ENCODE measurements around the gene ABL2. TPM values are rescaled to one million over a fixed set of nuclear protein-coding genes. Genes with fewer than 3 reads are reported as not detected.

ABL2 gene
- total RNA-seq, 1 donor from 2014 or later, result 6.7 TPM

DNA sequence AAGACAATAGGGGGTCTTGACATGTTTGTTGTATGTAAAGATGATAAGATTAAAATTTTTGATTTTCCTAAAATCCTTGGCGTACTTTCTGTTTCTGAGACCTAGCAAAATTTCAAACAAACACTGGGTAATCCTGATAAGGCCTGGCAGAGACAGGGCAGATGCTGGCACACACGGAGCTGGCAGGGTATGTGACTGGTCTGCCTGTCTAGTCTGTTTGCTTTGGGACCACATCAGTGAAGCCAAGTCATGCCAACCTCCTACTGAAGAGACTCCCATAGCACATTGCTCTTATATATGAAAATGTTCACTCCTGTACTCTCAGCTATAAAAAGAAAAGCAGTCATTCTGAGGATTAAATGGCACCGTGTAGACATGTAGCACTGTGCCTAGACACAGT lies 133.6 kb downstream of the ABL2 start:
- intact Hi-C loops (cut with micrococcal nuclease), result no loop called here

DNA sequence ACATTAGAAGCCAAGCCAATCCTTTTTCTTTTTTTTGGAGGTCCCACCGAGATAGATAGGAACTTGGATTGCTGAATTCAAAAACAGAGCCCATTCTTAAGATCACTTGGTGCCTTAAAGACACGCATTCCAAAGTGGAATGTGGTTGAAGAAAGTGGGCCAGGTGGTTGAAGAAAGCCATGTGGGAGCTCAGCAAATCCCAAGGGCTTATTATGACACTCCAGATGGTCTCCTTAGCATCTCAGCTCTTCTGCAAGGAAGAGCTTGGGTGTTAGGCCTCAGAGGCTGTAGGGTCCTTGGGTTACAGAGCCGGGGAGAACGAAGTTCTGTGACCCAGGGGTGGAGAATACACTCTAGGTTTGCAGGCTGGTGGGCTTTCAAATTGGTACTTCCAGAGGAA lies 134.1 kb downstream of the ABL2 start:
- intact Hi-C loops (cut with micrococcal nuclease), result no loop called here

DNA sequence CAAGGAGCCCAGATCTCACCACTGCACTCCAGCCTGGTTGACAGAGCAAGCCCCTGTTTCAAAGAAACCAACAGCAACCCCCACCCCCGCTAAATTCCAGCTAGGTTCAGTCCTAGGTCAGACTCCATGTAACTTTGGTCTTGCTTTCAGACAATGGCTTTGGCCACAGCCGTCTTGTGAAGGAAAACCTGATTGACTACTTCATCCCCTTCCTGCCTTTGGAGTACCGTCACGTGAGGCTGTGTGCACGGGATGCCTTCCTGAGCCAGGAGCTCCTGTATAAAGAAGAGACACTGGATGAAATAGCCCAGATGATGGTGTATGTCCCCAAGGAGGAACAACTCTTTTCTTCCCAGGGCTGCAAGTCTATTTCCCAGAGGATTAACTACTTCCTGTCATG lies 134.7 kb downstream of the ABL2 start:
- intact Hi-C loops (cut with micrococcal nuclease), result no loop called here

DNA sequence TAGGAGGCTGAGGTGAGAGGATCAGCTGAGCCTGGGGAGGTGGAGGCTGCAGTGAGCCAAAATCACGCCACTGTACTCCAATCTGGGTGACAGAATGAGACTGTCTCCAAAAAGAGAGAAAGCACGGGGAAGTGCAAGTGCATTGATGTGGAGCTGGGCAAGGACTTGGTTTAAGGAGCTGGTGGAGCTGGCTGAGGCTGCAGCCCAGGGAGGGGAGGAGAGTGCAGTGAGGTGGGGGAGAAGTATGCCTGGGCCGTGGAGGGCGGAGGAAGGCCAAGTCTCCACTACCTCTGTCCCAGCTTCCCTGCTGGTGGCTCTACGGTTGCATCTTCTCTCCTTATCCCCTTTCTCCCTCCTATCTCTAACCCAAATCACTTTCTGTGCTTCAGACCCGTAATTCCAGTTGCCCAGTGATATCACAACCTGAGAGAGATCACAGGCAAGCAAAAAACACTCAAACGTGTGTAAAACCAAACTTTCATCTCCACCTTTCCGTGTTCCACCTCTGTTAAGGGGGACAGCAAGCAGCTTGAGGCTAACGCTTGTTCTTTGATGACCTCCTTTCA lies 136.5 kb downstream of the ABL2 start:
- intact Hi-C loops (cut with micrococcal nuclease), result no loop called here

DNA sequence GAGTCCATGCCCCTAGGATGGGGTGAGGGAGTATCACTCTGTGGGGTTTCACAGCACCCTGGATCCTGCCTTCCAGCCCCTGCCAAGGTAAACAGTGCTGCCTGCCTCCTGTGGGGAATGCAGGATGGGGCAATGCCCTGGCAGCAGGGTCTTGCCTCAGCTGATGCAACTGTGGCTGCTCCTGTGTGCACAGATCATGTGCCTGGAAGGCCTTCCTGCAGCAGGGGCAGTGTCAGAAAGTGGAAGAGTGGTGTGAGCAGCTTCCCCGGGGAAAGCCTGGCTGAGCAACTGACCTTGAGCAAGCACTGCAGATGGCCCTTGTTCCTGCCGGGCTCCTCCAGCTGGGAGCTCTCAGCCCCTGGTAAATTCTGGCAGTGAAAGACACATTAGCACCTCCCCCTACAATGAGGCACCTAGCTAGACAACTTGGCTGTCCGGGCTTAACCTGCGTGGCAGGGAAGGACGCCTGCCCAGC lies 137.7 kb downstream of the ABL2 start:
- intact Hi-C loops (cut with micrococcal nuclease), result no loop called here

DNA sequence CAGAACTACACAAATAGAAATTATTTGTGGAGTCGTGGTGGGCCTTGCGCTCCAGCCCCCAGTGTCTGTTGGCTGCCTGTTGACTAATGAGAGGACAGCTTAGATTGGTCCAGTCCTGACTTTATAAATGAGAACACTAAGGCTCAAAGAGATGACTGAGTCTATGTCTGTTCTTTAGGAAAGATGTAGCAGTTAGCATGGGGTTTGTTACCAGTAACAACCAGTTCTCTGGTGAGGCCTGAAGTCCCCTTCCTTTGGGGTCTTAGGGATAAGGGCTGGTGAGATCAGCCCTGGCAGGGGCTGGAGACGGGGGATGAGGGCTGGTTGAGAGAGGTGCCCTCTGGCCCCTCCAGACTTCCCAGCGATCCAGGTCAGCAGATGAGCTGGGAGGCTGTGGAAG lies 138.6 kb downstream of the ABL2 start:
- intact Hi-C loops (cut with micrococcal nuclease), result no loop called here

DNA sequence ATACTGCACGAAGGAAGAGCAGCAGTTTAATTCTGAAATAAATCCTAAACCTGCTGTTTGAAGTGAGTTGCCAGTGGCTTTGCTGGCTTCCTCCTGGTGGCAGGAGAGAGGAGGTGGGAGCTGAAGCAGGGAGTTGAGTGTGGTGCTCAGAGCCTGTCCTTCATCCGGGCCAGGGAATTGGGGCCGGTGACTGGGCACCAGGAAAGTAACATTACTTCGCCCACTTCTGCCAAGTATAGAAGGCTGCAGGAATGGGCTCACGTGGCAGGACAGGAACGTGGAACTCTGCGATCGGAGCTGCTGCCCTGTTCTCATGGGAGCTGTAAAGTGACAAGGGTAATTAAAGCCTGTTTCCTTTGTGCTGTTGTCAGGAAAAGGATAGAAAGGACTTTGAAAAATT lies 139.0 kb downstream of the ABL2 start:
- intact Hi-C loops (cut with micrococcal nuclease), result no loop called here

DNA sequence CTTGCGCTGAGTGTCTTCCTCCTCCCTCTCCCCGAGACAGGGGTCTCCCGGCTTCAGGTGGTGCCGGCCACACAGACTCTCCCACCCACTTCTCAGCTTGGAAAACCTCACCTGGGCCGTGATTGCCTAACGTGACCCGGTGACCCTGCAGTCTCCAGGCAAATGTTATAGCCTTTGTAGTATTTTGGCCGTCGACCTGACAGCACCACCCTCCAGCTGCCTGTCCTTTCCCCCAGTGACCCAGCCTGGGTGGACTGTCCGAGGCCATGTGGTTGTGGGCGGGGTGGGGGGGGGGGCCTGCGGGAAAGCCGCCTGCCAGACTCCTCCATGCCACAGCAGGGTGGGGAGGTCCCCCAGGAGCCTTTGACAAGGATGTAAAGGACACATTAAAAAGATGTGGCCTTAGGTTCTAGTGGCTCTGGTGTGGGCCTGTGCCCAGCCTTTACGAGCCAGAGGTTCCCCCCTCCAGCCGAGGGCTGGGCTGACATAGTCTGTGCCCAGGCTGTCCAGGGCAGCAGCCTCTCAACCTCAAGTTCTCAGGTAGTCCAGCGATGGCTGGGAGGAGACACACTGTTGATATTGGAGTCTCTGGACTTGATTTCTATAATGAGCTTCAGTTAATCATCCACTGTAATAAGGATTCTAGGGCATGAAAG lies 139.5 kb downstream of the ABL2 start:
- intact Hi-C loops (cut with micrococcal nuclease), result no loop called here

DNA sequence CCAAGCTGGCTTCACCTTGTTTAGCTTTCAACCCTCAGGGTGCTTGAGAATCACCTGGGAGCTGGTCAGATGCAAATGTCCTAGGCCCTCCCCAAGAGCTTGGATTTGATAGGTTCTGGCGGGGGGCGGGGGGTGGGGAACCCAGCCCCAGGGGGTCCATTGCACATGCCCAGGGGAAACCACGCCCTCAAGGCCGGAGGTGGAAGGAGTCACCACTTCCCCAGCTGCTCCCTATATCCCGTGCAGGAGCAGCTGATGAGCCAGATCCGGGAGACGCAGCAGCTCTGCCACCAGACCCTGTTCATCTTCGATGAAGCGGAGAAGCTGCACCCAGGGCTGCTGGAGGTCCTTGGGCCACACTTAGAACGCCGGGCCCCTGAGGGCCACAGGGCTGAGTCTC lies 141.8 kb downstream of the ABL2 start:
- intact Hi-C loops (cut with micrococcal nuclease), result no loop called here

DNA sequence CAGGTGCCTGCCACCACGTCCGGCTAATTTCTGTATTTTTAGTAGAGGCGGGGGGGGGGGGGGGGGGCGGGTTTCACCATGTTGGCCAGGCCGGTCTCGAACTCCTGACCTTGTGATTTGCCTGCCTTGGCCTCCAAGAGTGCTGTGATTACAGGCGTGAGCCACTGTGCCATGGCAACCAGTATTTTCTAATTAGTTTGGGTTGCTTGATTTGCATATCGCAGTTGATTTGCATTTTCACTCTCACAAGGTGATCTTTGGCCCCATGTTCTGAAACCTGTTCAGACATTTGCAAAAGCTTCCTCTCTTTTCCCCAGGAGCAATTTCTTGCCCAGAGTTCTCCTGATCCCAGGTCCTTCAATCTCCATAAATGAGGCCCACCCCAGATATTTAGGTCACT lies 145.9 kb downstream of the ABL2 start:
- intact Hi-C loops (cut with micrococcal nuclease), result loop anchor here (1.0 to 2.0 kb wide), 2 partner anchors 46 to 731 kb away; no protein-coding TSS in a partner anchor

DNA sequence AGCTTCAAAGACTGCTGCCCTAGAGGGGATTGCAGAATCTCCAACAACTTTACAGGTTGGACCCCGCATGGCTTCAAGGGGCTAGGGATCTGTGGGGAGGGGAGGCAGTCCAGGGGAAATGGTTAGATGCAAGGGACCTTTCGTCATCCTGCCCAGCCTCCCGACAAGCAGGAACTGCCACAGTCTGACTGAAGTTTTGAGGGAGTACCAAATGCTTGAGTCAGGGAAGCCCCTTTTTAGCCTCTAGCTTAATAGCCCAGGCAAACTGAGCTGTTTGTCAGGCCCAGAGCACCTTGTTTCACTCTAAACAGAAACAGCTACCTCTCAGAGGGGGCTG lies 146.5 kb downstream of the ABL2 start:
- intact Hi-C loops (cut with micrococcal nuclease), result loop anchor here (1.0 to 2.0 kb wide), 3 partner anchors 46 to 732 kb away; no protein-coding TSS in a partner anchor

DNA sequence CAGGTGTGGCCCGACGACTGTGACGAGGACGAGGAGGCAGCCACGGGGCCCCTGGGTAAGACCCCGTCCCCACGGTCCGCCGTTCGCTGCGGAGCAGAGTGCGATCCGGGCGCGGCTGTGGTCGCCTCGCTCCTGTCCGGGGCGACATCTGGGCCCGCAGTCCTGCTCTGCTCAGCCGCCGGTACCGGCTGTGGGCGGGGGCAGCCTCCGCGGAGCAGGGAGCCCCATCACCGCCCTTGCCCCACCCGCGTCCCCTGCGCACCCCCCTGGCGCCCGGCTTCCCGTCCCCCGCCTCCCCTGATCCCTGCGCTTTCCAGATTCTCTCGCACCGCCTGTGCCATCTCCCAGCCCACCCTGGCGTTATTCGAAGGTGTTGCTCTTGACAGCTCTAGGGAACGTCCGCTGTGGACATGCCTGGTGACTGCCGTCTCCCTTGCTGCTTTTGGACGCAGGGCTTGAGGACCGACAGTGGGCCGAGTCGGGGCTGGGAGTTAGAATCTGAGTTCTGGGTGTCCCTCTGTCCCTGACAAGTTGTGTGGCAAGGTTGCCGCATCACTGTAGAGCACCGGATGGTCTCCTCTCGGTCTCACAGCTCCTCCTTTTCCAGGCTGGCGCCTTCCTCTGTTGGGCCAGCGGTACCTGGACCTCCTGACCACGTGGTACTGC lies 147.0 kb downstream of the ABL2 start:
- intact Hi-C loops (cut with micrococcal nuclease), result loop anchor here (1.0 to 2.0 kb wide), 2 partner anchors 56 to 732 kb away; no protein-coding TSS in a partner anchor

DNA sequence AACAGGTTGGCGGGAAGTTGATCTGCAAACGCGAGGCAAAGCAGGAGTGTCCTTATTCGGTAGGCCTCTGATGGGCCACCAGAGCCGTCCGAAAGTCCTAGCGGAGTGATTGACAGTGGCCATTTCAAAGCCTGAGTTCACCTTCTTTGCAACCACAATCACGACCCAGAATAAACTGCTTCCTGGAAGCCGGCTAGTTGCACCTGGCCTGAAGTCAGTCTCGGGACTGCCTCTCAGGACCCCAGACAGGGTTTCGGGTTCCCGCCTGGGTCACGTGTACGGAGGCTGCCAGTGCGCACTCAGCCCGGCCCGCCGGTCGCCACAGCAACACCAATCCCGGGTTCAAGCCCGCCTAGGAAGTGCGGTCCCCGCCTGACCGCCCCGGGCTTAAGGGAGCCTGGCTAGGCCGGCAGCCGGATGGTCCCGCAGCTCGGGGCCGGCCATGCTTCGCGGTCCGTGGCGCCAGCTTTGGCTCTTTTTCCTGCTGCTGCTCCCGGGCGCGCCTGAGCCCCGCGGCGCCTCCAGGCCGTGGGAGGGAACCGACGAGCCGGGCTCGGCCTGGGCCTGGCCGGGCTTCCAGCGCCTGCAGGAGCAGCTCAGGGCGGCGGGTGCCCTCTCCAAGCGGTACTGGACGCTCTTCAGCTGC lies 147.7 kb downstream of the ABL2 start, which contains the start of gene TOR3A:
Gene TOR3A, plus strand, starts transcription at position 384 of the 646 bp plus-strand sequence. Its CDS starts 59 bp downstream, at position 443.
- intact Hi-C loops (cut with micrococcal nuclease), result loop anchor here (1.0 to 2.0 kb wide), 6 partner anchors 45 to 733 kb away; partner anchors contain the start of genes ABL2 and AXDND1

DNA sequence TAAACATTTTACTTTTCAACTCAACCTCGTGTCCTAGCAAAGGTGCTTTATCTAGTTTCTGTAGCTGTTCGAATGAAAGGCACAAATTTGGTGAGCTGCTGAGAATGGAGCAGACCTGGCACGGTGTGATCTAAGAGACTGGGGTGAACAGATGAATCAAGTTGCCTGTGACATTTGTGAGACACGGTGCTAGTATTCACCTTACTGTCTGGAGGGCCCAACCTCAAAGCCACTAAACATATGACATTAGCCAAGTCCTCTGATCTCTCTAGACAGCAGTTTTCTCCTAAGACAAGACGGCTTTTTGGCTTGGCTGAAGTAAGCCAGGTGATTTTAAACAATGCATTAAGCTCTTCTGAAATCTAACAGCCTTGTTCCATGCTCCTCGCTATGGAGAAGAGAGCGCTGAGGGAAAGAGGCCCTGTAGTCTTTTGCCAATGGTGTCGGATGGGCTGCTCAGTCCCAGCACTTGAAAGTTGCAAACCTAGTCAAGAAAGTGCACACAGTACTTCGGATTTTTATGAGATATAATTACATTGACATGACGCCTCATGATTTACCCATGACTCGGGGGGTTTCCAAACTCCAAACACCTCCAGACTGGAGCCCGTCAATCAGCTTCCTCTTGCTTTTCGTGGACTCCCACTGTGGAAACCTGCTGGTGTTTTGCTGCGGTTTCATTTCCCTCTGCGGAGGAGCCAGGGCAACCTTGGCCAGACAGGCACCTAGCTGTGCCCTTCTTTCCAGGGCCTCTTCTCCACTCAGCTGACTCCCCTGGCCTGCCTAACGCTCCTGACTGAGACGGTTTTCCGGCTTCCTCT lies 148.4 kb downstream of the ABL2 start:
- intact Hi-C loops (cut with micrococcal nuclease), result loop anchor here (1.0 to 2.0 kb wide), 4 partner anchors 44 to 284 kb away; partner anchors contain the start of genes ABL2 and AXDND1

DNA sequence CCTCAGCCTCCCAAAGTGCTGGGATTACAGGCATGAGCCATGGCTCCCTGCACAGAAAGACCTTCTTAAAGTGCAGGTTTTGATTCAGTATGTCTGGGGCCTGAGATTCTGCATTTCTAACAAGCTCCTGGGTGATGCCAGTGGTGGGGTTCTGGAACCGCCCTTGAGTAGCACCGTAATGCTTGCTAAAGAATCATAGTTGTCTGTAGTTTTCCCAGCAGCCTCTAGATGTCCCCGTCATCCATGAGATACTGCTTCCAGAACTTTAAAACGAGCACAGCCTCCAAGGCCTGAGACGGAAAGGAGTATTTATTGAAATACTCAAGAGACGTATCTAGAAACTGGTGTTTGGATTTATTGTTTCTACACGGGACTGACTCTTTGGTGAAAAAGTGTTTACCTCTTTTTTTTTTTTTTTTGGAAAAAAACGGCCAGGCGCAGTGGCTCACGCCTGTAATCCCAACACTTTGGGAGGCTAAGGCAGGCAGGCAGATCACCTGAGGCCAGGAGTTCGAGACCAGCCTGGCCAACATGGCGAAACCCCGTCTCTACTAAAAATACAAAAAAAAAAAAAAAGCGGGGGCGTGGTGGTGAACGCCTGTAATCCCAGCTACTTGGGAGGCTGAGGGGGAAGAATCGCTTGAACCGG lies 150.2 kb downstream of the ABL2 start:
- intact Hi-C loops (cut with micrococcal nuclease), result loop anchor here (1.0 to 2.0 kb wide), 2 partner anchors 116 to 290 kb away; no protein-coding TSS in a partner anchor

DNA sequence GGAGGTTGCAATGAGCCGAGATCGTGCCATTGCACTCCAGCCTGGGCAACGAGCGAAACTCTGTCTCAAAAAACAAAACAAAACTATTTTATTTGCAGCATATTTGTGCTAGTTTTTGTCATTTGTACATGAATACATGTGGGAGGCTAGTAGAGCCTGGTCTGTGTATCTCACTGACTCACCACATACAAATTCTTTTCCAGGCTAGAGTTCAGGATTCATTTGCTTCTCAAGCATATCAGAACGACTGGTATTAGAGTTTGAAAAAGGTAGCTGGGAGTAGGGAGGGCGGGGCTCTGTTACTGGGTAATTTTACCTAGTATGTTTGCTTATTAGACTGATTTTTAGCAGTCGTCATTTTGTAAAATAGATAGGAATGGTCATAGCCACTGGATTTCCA lies 152.1 kb downstream of the ABL2 start:
- intact Hi-C loops (cut with micrococcal nuclease), result no loop called here

DNA sequence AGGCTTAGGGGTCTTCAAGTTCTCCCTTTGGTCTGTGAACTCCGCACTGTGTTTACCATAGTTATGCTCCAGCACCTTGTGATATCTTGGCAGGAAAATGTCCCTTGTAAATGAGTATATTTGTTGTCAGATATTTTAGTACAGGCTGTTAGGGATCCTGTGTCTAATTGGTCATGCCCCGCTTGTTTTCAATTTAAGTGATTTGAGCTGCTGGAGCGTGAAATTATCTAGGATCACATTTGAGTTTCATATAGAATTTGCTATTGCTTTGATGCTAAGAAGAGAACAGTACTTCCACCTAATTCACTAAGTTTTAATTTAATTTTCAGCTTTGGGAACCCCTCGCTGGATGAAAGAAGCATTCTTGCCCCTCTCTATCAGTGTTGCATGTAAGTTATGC lies 163.0 kb downstream of the ABL2 start:
- intact Hi-C loops (cut with micrococcal nuclease), result no loop called here

DNA sequence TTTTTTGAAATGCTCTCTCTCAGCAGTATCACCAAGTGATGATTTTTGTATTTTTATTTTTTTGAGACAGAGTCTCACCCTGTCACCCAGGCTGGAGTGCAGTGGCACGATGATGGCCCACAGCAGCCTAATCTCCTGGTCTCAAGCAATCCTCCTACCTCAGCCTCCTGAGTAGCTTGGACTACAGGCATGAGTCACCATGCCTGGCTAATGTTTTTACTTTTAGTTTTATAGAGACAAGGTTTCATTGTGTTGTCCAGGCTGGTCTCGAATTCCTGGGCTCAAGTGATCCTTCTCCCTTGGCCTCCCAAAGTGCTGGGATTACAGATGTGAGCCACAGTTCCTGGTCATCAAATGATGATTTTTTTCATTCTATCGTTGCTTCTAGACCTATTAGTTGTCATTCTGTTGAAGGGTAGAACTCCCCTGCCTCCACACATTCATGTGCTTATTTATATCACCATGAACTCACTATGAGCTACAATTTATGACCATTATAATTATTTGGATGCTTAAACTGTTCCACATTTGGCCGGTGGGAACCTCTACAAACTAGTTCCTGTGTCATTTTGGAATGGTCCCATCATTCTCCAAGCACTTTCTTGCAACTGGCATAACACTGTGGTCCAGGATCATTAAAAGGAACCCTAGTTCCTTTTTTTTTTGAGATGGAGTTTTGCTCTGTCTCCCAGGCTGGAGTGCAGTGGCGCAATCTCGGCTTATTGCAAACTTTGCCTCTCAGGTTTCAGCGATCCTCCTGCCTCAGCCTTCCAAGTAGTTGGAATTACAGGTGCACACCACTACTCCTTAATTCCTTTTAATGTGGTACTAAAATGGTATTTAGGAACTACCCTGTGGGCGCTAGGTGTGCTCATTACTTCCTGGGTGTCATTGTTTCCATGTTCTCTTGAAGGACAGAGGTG lies 167.9 kb downstream of the ABL2 start:
- intact Hi-C loops (cut with micrococcal nuclease), result no loop called here

Measured in T-helper 2 cell treated with Interferon-gamma antibody and Interleukin-4, amounts not matched to agents 100 ng/mL and 5 ng/mL, for 36 hours (primary cell).